HG03354 (cell line): Measurements from ENCODE around the gene SSBP3.
A peak's percentile ranks its signal among the peaks of the same experiment; 100 is the strongest.
"Not testable (repeated sequence)": the region's sequence is repeated elsewhere in the genome, so short reads cannot be mapped to it uniquely, and the experiment has no call there.

ENCODE experiments used
- ATAC-seq: cut with Tn5 transposase; IDR thresholded peaks from one replicate; pipeline ENCODE4 v1.9.1; 2021; ENCODE audit warnings: mild to moderate bottlenecking; ENCODE audit not compliant: unreplicated experiment, poor library complexity, severe bottlenecking

Gene SSBP3

DNA sequence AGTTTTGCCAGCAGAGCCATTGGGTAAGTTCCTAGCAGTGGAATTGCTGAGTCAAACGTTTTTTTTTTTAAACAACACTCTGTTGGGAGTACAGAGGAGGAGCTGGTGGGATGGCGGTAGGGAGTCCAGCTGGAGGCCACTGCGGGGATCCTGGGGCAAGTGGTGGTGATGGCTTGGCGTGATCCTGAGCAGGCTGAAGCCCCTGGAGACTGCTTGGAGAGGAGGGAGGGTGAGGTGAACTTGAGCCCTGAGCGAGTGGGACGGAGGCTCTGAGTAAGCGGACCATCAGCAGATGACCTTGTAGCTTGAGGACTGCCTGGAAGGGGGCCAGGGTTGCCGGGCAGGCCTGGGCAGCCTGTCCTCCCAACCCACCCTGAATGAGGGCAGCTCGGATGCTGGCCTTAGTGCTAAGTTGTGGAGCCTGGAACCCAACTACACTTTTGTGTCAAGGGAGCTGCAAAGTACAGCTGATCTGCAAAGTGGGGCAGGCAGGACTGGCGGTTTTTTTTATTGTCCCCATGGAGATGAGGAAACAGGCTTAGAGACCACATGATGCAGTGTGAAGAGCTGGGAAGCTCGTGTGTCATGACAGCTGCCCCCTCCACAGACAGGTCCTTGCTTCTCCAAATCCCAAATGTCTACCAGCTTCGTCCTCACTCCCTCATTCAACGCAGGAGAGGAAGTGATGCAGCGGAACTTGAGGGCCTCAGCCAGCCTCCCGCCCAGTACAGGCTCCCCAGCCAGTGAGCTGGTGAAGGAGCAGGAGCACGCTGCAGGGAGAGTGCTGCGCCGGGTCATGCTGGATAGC is 186.0 kb downstream of the SSBP3 start:
- no peak for ATAC-seq

DNA sequence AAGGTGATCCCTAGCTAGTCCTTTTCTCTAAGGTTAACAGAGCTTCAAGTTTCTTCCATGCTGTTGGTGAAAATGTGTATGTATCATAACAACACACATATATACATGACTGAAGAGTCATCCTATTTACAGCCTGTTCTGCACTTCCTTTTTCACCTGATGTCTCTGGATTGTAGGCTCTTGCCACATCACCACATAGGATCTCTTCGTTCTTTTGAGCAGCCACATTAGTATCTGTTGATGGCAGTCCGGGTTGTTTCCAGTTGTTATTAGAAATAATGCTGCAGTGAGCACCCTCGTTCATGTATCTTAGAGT is 186.5 kb downstream of the SSBP3 start:
- no peak for ATAC-seq

DNA sequence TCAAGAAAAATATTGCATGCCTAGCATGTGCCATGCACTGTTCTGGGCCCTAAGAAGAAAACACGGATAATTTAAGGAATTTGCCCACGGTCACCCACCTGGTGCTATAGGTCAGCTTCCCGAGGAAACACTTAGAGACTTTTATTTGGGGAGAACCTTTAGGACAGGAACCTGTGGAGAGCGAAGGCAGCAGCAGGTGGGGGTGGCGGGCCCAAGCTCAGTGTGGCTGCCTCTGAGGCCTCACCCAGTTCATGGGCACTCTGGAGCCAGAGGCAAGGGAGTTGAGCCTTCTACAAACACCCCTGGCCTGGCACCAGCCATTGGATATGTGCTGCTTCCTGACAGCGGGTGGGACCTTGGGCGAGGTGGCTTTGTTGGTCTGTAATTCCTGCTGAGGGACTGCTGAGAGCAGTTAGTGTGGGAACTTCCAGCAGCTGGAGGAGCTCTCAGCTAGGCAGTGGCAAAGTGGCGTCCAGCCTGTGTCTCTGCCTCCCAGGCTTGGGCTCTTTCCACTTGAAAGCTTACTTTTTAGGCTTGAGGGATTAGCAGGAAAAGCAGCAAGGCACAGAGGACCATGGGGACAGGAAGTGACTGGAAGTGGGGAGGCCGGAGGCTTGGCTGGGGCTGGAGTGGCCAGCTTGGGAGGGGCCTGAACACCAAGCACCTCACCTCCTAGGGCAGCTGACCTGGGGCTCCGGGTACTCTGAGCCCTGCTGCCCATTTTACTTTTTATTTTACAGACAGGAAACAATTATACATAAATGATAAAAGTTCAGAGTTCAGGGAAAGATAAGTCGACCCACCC is 187.1 kb downstream of the SSBP3 start:
- ATAC-seq: no peak

DNA sequence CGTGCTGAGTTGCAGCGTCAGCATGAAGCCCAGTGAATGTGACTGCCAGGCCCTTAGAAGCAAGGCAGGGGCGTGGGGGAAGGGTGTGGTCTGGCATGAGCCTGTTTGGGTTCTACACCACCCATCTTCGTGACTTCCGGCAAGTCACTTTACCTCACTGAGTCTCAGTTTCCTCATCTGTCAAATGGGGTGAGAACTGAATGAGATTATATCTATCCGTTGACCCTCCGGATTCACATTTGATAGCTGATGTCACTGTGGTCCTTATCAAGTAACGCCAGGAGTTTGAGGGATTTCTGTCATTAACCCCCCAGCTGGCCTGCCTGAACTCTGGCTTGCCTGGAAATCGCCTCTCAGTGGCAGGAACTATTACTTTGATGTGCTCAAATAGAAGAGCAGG is 190.7 kb downstream of the SSBP3 start:
- ATAC-seq: no peak

DNA sequence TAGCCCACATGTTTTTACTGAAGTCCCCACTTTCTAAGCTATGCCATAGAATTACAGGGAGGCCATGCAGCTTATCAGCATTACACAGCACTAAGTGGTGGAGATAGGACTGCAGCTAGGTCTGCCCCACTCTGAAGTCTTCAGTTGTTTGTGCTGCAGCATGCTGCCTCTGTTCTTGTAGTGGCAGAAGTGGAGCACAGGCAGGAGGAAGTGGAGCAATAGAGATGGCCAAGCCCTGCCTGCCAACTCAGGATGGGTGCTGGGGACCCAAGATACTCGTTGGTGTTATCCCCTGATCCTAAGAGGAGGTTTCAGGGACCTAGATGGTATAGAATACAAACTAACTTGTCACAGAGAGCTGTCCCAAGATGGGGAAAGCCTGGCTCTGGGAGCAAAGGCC is 193.3 kb downstream of the SSBP3 start:
- no peak for ATAC-seq

DNA sequence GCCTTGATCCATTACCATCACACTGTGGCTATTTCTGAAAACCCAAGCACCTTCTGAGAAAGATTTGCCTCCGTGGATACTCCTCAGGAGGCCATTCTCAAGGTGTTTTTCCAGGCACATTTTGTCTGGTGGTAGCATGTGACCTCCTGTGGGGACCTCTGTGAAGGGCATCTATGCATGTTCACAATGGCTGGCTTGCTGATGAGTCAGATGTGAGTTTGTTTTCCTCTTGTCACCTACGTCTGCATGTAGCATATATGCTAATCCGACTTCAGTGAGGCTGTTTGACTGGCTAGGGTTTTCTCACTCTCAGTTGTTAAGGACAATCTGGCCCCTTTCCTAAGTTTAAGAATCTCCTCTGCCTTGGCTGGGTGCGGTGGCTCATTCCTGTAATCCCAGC is 198.3 kb downstream of the SSBP3 start:
- not testable (repeated sequence) for ATAC-seq

DNA sequence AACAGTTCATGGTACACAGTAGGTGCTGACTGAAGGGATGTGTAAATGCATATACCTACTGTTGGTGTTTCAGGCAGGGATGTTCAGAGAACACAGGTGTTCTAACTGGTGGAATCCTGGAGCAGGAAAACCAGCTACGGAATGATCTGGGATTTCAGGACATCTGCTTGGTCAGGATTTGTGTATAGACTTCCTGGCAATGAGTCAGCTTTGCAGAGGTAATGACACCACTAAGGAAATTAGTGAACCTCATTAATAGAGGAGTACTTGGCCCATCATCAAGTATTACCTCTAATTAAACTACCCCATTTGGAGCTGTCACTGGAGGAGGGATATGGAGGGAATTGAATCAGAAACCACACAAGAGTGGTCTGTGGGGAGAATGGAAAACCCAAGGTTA is 198.9 kb downstream of the SSBP3 start:
- no peak for ATAC-seq

DNA sequence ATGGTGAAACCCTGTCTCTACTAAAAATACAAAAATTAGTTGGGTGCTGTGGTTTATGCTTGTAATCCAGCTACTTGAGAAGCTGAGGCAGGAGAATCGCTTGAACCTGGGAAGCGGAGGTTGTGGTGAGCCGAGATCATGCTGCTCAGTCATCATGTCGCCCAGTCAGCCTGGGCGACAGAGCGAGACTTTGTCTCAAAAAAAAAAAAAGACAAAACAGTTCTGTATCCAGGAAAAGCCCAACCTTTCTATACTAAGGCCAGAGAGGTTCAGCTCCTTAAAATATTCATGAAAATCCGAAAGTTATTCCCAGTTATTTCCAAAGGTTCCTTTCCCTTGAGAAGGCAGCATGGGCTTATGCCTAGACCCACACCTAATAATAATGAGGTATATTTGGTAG is 202.0 kb downstream of the SSBP3 start:
- ATAC-seq: no peak

DNA sequence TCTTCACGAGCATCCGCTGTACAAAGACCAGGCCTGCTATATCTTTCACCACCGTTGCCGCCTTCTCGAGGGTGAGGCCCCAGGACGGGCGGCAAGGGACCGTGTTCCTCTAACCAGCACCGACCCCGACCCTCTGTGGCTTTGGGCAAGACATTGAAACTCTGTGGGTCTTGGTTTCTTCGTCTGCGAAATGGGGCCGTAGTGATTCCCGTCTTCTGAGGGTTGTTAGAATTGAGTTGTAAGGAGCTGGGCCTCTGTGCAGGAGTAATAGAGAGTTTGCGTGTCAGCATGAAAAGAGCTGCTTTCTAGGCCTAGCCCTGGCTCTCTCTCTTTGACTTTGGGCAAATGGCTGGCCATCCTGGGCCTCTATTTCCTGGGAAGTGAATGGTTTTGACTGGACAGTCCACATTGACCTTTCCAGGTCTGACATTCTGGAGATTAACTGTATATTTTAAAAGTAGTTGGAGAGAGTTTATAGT is 205.6 kb downstream of the SSBP3 start:
- peak; percentile 26 for ATAC-seq

DNA sequence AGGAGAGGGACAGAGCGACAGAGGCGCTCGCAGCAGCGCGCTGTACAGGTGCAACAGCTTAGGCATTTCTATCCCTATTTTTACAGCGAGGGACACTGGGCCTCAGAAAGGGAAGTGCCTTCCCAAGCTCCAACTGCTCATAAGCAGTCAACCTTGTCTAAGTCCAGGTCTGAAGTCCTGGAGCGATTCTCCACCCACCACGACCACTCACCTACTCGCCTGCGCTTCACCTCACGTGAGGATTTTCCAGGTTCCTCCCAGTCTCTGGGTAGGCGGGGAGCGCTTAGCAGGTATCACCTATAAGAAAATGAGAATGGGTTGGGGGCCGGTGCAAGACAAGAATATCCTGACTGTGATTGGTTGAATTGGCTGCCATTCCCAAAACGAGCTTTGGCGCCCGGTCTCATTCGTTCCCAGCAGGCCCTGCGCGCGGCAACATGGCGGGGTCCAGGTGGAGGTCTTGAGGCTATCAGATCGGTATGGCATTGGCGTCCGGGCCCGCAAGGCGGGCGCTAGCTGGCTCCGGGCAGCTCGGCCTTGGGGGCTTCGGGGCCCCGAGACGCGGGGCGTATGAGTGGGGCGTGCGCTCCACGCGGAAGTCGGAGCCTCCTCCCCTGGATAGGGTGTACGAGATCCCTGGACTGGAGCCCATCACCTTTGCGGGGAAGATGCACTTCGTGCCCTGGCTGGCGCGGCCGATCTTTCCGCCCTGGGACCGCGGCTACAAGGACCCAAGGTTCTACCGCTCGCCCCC is 206.3 kb downstream of the SSBP3 start, which contains the start of the genes CYB5RL and MRPL37:
Gene CYB5RL (minus strand): TSS at position 266 of the 754 bp plus-strand sequence. CDS start 4,414 bp downstream, outside the sequence.
Gene MRPL37 (plus strand): TSS at position 403 of the 754 bp plus-strand sequence. CDS start 77 bp downstream, at position 480.
- peak; percentile 96 for ATAC-seq

DNA sequence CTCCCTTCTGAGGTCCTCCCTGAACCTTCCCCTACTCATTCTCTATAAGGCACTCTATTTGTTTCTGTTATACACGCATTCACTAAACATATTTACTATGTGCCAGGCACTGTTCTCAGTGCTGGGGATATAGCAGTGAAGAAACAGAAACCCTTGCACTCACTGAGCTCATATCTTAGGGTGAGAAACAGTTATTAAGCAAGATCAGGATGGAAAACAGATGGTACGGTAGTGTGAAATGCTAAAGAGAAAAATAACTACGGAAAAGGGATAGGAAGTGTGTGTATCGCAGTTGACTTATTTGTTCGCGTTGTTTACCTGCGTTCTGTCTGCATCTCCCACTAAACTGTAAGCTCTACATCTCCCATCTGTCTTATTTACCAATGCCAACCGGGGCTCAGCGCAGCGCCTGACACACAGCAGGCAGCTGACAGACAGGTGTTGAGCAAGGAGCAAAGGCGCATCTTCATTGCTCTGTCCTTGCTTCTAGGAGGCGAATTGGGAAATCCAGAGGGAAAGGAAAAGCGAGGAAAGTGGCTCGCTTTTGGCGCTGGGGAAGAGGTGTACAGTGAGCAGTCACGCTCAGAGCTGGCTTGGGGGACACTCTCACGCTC is 206.9 kb downstream of the SSBP3 start:
- peak; percentile 2 for ATAC-seq

DNA sequence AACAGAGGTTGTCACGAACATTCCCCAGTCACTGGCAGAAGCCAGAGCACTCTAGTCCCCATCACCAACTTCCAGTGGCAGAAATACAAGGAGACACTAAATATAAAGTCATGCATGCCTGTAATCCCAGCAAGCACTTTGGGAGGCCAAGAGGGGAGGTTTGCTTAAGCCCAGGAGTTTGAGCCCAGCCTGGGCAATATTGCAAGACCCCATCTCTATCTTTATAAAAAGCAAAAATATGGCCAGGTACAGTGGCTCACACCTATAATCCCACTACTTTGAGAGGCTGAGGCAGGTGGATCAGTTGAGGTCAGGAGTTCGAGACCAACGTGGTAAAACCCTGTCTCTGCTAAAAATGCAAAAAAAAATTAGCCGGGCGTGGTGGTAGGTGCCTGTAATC is 212.7 kb downstream of the SSBP3 start:
- no peak for ATAC-seq

DNA sequence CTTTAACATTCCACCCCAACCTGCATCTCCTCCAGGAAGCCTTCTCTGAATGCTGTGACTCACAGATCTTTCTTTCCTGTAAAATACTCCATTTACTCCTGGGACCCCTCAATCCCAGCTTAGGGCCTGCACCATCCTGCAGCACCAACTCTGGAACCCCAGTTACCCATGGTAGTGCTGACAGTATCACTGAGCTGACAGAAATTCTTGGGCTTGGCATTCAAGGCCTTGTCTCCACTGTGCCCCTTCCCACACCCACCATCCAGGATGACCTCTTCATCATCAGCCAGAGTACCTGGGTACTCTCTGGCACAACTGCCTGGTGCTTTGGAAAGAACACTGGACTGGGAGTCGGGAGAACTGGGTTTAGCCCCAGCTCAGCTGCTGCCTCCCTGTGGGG is 214.7 kb downstream of the SSBP3 start:
- no peak for ATAC-seq

DNA sequence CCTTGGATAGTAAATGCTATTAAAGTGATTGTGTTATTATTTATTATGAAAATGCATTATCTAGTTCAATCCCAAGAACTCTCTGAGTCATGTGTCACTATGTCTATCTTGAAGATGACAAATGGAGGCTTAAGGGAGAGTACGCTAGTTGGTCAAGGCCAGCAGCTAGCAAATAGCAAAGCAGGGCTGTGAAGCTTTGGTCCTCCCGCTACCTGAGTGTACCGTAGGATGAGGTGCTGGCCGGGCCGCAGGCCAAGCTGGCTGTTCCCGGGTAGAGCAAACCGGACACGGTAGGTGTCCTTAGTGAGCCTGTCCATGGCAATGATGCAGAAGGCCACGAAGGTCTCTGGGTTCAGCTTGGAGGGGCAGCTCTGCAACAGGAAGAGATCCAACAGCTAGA is 215.7 kb downstream of the SSBP3 start:
- no peak for ATAC-seq

DNA sequence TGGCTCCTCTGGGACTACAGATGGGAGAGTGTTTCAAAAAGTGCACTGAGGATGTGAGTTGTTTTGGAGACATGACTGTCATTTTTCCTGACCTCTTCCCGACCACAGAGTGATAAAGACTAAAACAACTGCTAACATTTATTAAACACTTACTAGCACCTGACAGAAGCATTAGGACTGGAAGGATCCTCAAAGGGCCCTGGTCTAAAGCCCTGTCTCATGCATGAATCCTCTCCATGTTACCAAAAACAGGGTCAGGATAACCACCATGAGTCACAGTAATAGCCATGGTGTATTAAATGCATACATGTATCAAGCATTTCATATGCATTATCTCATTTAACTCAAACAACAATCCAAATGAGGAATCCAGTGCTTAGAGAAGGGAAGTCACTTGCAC is 217.9 kb downstream of the SSBP3 start:
- ATAC-seq: no peak

DNA sequence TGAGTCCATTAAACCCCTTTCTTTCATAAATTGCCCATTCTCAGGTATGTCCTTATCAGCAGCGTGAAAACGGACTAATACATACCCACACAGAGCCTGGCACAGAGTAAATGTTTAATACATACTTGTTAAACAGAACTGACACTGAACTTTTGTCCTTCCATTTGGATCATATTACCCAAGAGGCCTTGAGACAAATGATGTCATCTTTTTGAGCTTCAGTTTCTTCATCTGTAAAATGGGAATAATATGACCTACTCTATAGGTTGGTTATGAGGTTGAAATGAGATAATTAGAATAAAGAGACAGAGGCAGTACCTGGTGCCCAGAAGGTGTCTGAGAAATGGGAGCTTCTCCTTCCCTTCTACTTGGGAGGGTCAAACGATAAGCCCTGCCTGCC is 220.1 kb downstream of the SSBP3 start:
- no peak for ATAC-seq

DNA sequence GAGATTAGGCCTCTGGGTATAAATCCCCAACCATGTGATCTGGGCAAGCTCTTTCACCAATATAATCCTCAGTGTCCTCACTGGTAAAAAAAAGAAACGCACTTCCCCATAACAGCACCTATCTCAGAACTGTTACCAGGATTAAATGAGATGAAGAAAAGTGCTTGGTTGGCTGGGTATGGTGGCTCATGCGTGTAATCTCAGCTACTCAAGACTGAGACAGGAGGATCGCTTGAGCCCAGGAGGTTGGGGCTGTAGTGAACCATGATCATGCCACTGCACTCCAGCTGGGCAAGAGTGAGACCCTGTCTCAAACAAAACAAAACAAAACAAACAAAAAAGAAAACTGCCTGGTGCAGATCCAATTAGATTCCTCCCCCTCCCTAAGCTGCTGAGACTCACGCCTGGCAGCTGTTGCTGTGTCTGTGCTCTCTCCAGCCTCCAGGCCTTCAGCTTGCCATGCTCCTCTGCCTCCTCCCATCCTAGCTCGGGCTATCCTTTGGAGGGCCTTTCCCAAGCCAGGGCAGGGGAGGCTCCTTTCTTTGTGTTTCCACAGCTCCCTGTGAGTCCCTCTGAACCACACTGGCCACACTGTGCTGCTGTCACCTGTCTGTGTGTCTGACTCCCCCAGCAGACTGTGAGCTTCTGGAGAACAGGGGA is 225.4 kb downstream of the SSBP3 start:
- ATAC-seq: no peak

DNA sequence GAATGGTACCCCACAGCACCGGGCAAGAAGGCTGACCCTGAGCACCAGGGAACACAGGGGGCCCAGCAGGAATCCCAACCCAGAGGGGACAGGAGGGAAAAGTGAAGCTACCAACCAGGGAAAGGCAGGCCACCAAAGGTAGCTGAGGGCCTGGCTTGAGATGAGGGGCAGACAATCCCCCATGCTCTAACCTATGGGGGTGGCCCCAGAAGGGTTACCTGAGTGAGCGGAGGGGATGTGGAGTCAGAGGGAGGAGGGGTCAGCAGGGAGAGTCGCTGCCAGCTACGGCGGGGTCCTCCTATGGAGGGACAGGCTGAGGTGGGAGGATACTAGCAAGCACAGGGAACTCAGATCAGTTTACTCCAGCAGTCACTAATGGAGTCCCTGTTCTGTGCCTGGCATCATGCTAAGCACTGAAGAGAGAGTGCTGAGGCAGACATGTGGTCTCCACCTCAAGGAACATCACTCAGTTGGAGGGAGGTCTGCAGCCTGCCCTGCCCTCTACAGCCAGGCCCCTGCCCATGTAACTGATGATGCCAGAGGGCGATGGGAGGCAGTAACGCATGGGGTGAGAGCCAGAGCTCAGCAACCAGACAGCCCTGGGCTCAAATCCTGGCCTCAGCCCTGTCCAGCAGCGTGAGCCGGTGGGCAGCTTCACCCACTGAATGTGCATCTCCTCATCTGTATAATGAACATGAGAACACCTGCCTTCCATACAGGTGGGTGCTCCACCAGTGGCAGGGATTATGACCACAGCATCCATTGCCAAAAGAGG is 227.7 kb downstream of the SSBP3 start:
- no peak for ATAC-seq

DNA sequence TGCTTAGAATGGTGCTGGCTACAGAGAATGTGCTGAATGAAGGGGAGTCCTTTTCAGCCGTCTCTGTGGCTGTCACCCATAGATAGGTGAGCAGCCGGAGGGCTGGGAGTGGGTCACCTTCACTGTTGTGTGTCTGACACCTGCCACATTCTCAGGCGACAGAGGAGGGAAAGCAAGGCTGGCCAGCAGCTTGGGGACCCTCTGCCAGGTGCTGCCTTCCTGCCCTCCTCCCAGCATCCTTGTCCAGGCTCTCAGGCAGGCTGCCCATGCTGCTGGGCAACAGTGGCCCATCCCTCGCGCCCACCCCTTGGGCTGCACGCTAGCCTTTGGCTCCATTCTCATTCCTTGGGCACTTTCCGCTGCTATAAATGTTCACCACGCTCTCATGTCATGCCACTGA is 228.5 kb downstream of the SSBP3 start:
- no peak for ATAC-seq
